DLD1 (cell line): ENCODE data around the gene TM9SF2.
"Not testable (repeated sequence)": the region's sequence is repeated elsewhere in the genome, so short reads cannot be mapped to it uniquely, and the experiment has no call there.

Experiments
- in situ Hi-C: cut with HindIII; loops from 2 replicates; pipeline ENCODE4 v1.10.0; 2017; ENCODE audit warnings: low sequenced_read_pairs

TM9SF2 gene, protein sequence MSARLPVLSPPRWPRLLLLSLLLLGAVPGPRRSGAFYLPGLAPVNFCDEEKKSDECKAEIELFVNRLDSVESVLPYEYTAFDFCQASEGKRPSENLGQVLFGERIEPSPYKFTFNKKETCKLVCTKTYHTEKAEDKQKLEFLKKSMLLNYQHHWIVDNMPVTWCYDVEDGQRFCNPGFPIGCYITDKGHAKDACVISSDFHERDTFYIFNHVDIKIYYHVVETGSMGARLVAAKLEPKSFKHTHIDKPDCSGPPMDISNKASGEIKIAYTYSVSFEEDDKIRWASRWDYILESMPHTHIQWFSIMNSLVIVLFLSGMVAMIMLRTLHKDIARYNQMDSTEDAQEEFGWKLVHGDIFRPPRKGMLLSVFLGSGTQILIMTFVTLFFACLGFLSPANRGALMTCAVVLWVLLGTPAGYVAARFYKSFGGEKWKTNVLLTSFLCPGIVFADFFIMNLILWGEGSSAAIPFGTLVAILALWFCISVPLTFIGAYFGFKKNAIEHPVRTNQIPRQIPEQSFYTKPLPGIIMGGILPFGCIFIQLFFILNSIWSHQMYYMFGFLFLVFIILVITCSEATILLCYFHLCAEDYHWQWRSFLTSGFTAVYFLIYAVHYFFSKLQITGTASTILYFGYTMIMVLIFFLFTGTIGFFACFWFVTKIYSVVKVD

DNA sequence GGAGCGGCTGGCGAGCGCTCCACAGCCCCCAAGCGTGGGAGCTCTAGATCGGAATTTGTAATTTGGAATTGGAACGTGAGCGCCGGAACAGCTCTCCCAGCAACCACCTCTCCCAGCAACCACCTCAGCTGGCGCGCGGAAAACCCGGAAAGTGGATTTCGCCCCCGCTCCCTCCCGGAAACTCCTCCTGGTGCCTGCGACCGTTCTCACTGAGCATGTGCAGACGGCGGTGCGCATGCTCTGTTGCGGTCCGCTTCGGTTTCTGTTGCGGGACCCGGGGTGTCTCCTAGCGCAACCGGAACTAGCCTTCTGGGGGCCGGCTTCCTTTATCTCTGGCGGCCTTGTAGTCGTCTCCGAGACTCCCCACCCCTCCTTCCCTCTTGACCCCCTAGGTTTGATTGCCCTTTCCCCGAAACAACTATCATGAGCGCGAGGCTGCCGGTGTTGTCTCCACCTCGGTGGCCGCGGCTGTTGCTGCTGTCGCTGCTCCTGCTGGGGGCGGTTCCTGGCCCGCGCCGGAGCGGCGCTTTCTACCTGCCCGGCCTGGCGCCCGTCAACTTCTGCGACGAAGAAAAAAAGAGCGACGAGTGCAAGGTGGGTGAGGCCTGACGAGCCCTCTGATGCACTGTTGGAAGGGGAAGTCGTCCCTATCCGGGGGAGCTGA is at the start of gene TM9SF2:
TSS of gene TM9SF2 (plus strand) at position 289 of the 664 bp plus-strand sequence. CDS start at position 424, 135 bp downstream.
- in situ Hi-C loops, result no loop called here

DNA sequence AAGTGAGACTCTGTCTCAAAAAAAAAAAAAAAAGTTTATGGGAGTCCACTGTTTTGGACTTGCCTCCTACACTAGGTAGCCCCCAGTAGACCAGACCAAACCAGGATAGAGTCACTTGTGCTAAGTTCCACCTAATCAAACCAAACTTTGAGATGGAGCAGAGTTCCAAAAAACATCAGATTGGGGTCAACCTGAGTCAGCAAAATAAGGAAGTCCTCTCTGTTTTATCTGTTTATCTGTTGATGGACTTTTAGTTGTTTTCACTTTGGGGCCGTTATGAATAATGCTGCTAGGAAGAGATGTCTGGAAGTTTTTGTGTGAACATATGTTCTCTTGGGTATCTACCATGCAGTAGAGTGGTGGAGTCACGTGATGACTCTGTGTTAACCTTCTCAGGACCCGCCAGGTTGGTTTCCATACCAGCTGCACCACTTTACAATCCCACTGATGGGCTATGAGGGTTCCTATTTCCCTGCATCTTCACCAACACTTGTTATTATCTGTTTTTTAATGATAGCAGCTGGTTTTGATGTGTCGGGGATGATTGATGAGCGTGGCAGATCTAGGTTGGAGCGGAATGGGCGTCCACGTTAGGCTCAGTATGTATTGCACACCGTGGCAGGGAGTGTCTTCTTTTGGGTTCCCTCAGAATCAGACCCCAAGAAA is 46.6 kb upstream of the TM9SF2 start:
- in situ Hi-C loops, result no loop called here

DNA sequence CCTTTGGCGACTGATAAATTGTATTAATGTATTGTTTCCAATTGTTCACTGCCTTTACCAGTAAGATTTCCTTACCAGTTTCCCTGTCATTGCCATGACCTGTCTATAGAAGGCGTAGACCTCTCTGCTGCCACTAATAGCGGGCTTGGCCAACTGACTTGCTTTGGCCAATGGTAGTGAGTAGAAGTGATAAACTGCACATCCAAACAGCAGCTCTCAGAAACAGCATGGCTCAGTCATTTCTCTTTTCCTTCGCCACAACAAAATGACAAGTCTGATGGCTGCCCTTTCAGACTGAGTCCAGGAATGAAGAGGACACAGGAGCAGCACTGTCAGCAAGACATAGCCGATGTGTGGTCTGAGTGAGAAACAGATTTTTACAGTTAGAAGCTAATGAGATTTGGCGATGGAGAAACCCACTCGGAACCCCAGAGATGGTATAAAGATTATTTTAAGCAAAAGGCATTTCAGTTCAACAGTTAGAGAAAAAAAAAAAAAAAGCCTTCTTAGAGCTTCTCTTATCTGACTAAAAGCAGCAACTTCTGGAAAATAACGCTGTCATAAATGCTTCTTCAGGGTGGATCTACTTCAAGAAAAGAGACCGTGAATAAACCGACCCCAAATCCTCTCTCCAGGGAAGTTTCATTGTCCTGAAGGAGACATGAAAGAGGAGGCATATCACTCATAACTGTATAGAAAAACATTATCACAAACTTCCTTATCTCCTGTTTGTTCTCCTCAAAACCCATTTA is 42.0 kb upstream of the TM9SF2 start:
- in situ Hi-C loops, result no loop called here

DNA sequence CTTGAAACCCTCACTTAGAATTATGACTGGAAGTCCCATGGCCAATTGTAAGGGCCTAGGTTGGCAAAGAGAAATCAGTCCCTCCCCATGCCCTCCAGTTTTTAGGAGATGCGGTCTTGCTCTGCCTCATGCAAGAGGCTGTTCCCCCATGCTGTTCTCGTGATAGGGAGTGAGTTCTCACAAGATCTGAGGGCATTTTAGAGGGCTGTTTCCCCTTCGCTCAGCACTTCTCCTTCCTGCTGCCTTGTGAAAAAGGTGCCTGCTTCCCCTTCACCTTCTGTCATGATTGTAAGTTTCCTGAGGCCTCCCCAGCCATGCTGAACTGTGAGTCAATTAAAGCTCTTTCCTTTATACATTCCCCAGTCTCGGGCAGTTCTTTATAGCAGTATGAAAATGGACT is 40.5 kb upstream of the TM9SF2 start:
- in situ Hi-C loops, result not testable (repeated sequence)

DNA sequence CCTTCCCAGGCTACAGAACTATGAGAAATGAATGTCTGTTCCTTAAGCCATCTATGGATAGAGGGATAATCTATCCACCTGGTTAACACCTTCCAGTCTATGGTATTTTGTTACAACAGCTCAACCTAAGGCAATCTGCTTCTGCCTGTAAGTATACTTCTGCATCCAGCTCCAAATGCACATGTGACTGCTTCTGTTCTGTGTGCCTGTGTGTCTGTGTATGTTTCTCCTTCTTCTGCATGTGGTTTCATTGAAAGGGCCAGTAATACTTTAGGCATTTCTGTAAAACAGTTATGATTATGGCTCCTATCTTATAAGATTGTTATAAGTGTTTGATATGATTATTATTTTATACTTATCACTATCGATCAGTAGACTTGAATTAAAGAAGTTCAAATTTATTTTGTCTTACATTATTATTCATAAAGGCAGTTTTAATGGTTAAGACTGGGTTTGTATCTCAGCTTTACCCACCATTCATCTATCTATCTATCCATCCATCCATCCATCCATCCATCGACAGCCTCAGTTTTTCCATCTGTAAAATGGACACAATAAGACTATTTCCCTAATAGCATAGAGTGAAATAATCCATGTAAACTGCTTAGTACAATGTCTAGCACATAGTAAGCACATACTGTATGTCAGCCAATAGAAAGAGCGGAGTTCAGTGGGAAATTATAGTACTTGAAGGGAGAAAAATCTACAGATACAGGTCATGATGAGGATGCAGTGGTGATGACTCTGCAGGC is 37.5 kb upstream of the TM9SF2 start:
- in situ Hi-C loops, result no loop called here

DNA sequence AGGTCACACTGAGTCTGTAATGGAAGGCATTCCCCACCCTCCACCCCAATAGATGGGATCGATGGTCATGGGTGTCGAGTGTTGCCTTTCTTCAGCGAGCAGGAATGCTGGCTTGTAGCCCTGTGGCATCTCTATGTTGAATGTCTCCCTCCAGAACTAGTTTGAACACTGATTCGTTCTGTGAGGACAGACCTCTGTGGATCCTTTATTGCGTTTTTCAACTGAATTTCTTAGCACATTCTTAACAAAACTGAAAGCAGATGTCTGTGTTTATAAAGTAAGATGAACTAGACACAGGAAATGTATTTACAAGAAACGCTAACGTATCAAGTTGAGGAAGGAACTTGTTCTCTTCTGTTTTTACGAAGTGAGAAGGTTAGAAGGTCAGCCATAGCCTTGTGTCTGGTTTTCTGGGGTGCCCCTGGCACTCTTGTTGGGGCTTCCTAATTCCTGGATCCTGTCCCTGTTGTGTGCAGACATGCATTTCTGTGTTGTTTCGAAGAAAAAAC is 36.8 kb upstream of the TM9SF2 start:
- in situ Hi-C loops, result no loop called here

DNA sequence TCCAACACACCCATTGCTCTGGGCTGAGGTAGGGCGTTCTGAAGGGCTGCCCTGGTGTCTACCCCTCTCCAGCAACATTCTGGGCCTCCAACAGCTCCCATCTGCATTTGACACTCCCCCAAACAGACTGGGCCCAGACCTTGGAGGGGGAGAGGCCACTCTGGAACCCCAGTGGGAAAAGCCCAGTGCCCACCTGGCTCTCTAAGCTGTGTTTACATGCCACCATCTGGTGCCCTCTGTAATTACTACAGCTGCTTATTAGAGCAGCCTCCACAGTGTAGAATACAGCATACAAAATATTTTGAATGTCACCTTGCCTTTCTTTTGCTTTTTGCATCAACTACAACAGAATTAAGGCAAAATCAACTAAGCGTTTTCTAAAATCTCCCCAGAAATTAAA is 35.8 kb upstream of the TM9SF2 start:
- in situ Hi-C loops, result no loop called here

DNA sequence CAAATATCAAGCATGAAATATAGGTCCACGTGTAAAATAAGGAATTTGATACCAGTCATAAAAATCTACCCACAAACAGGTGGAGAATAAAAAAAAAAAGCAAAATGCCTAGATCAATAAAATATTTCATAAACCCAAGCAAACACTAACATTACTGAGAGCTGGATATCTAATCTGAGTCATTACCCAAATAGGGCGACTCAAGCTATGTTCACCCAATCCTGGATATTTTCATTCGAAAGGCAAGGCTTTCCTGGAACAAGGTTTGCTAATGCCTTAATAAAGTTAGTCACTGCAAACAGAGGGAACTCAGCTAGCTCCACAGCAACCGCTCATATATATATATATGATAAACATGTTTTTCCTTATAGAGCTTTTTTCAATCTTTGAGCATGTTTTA is 33.5 kb upstream of the TM9SF2 start:
- in situ Hi-C loops, result no loop called here

DNA sequence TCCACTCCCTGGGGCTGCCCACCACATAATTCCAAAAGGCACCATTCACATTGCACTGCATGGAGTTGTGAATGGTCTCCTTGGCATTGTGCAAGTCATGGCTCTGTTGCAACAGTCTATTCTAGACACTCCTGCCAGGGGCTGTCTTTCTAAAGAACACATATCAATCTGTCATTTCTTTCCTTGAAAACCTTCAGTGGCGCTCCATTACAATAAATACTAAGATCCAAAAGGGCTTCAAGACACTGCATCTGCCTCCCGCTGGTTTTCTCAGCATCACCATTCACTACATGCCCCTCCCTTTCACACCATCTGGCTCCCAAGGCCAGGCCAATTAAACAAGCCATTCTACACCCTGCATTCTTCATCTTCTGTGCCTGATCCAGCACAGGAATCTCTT is 32.2 kb upstream of the TM9SF2 start:
- in situ Hi-C loops, result no loop called here

DNA sequence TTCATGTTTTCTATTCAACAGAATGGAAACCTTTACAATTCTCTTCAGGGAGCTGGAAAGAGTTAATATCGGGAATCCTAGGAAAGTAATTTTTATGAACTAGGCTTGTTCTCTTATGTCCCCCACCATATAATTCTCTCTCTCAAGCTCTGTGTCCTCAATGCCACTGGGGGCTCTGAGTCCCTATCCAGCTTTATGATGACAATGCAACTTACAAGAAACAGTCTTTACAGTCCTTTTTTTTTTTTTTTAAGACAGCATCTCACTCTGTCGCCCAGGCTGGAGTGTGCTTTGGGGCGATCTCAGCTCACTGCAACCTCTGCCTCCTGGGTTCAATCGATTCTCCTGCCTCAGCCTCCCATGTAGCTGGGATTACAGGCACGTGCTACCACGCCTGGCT is 31.2 kb upstream of the TM9SF2 start:
- in situ Hi-C loops, result no loop called here

DNA sequence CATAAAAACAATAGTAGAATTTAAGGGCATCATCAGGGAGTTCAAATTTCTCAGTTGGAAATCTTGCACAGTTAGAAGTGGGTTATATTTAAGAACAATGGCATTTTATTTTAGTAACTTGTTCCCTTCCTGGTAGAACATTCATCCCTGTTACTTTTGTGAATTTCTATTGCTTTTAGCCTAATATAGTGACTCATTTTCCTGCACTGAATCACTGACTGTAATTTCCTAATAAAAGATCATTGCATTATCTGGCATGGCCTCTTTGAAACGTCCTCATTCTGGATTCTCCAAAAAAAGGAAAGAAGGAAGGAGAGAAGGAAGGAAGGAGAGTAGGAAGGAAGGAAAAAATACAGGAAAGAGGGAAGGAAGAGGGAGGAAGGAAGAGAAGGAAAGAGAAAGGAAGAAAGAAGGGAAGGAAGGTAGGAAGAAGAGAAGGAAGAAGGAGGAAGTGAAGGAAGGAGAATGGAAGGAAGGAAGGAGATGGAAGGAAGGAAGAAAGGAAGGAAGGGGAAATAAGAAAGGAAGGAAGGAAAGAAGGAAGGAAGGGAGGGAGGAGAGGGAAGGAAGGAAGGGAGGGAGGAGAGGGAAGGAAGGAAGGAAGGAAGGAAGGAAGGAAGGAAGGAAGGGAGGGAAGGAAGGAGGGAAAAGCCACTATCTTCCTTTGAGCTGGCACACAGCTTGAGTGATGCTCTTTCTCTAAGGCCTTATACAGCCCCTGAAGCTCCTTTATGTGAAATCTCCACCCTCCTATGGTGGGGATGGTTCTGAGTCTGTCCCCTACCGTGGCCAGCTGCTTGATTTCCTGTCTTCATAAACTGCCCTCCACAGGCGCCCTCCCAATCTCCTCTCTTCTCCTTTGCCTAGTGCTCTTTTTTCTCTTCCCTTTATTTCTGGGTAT is 29.8 kb upstream of the TM9SF2 start:
- in situ Hi-C loops, result no loop called here

DNA sequence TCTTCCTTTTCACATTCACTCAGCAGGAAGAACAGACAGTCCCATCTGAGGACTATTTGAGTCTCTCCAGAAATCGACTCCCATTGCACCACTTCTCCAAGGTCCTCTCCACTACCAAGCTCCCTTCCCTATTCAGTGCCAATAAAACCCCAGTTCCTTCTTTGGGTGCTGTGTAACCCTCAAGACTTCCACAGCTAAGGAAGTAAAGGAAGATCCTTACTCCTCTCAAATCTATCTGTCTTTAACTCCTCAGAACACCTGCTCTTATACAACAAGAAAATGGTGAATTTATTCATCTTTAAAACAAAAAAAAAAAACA is 29.2 kb upstream of the TM9SF2 start:
- in situ Hi-C loops, result no loop called here

DNA sequence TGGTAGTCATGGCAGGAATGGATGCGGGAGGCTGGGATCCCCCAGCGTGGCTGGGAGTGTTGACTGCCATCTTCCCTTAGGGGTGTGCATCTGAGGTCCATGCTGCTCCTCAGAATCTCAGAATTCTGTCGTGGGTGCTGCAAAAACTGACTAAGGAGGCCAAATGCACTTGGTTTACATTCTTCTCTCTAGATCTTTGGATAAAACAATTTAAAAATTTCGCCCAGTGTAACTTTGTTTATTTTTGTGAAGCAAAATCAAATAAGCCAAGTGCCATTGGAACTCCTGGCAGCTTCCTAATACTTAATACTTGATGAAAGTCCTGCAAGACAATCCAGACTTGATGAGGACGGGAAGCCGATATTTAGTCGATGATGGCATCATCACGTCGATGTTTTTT is 27.8 kb upstream of the TM9SF2 start:
- in situ Hi-C loops, result no loop called here

DNA sequence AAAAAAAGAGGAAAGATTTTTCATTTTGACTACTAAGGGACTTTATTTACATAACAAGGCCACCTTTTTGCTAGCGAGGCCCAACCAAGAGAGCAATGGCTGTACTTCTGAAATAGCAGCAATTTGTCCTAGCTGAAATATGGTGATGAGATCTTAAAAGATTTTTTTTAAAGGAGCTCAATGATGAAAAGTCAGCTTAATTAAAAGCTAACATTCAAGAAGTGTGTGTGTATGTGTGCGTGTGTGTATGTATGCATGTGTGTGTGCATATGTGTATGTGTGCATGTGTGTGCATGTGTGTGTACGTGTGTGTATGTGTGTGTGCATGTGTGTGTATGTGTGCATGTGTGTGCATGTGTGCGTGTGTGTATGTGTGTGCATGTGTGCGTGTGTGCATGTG is 24.6 kb upstream of the TM9SF2 start:
- in situ Hi-C loops, result no loop called here

DNA sequence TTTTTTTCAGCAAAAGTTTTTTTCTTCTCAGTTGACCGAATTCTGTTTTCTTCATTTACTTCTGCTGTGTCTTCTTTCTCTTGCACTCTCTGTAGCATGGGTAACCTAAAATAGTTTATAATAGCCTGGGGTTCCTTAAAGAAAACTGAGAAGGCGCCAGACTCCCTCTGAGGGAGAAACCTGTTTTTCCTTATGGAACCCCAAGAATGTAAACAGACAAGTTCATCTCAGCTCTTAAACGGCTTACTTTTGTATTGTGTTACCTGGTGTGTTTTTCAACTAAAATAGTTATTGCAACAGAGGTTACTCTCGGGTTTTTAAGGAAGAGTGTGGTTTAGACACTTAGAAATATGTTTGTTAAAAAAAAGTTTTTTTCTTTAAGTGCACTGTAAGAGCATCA is 23.8 kb upstream of the TM9SF2 start:
- in situ Hi-C loops, result no loop called here

DNA sequence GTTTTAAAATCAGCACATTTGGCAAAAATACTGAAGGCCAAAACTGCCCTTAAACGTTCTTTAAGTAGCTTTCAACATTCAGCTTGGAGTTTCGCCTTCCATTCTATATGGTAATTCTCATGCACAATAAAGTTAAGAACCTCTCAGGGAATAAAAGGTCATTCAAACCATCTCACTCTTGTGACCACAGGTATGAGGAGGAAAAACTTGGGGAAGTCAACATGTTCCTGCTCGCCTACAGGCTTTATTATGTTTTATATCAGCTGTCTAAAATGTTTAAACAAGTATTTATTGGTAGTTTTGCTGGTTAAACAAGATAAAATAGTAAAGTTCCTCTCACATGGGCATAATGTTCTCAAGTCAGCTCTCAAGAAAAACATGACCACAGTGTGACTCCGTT is 19.9 kb upstream of the TM9SF2 start:
- in situ Hi-C loops, result no loop called here

DNA sequence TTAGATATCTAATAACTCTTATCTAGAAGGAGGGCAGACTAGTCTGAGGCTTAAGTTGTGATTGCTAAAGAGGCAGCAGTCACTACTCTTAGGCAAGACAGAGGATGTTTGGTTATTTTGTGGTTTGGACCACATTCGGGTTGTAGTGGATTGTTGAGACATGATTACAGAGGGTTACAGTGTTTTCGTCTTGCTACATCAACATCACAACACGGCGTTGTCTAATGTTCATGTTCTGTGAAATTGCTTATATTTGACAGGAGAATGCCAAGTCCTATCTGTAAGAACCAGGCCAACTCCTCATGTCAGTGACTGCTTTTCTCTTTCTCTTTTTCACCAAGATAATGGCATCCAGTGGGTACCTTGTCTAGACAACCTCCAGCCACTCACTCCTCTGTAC is 16.8 kb upstream of the TM9SF2 start:
- in situ Hi-C loops, result no loop called here

DNA sequence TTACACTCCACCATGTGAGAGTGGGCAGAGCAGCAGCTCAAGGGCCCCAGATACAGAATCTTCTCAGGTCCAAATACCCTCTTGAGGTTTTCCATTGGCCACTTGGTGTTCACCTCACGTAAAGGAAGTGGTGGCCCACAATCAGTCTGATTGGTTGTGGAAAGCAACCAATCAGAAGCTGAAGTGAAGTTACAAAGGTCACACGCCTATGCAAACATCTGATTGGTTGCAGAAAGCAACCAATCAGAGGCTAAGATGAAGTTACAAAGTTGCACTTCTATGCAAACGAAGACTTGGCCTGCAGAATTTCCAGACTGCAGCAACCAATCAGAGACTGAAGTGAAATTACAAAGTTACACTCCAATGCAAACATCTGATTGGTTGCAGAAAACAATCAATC is 14.3 kb upstream of the TM9SF2 start:
- in situ Hi-C loops, result no loop called here

DNA sequence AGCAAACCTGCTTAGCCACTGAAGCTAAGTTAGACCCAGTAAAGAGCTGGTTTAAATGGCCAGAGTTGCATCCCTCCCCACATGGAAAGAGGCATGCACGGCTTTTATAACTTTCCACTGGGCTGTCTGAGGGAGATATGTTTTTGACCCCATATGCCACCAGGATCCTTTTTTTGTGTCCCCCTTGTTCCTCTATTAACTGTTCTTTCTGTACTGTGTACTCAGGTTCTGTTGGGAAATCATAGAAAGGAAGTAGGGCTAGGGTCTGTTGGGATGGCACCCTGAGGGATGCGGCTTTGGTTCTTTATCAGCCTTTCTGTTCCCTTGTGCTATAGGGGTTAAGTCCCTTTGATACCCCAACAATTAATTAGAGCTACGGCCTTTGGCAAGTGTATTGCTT is 12.2 kb upstream of the TM9SF2 start:
- in situ Hi-C loops, result no loop called here
